DMS79 treated with DMSO at 0.1 percent for 48 hours (cell line): ENCODE measurements around the gene GNAI2.

Experiments
- DNase-seq: peaks from one replicate; lab custom pipeline; 2025; lab: John Stamatoyannopoulos, UW

GNAI2 gene

DNA sequence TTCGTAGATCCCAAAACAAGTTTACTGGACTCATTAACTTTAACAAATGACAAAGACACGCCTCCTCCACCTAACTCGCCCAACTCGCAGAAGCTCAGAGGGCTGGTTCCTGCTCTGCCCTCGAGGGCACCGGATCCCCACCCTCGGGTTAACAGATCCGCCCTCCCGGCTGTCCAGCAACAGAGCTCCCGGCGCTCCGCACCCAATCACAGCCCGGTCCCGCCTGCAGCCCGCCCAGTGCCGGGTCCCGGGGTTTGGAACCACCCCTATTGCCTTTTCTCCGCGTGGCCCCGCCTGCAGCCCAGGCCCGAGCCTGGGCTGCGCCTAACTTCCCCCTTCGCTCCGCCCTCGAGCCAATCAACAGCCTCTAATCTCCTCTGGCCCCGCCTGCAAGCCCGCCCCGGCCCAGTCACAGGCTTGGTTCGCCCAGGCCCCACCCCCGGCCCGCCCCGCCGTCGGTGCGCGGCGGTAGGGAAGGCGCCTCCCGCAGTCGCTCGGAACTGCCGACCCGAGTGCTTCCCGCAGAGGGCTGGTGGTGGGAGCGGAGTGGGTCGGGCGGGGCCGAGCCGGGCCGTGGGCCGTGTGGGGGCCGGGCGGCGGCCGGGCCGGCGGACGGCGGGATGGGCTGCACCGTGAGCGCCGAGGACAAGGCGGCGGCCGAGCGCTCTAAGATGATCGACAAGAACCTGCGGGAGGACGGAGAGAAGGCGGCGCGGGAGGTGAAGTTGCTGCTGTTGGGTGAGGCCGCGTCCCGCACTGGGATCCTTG, at the start of gene GNAI2:
TSS of gene GNAI2 (plus strand) at position 489 of the 768 bp plus-strand sequence. CDS start at position 621, 132 bp downstream.
- peak; percentile 88 for DNase-seq

GRCh38 chr3:50187750-50188149, 48.3 kb upstream of the GNAI2 start:
- no peak for DNase-seq

DNA sequence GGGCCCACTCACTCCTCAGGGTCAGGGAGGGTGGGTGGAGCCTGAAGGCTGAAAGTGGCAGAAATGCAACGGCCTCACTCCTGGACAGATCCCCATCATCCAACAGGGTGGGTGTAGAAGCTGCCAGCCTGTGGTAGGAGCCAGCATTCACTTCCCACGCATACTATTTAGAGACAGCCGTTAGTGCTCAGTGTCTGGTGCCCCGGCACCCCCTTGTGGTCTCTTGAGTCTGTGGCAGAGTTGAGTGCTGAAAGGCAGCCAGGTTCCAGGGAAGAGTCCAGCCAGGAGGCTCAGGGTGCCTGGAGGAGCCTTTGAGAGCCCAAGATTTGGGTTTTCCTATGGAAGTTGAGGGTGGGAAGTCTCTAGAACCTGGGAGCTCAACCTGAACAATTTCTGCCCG, 46.7 kb upstream of the GNAI2 start:
- DNase-seq: peak; percentile 58

DNA sequence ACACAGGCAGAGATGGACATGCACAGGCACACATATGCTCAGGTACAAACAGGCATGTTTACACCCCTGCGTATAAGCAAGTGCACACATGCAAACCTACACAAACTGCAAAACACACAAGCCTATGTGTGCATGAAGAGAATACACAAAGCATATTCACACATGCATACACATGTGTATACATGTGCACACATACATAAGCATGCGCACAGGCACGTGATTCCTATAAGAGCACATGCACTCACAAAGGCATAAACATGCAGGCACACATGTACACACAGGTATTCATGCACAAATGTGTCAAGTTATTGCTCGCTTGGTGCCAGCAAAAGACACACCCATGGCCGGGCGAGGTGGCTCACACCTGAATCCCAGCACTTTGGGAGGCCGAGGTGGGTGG, 46.0 kb upstream of the GNAI2 start:
- no peak for DNase-seq

- no peak for DNase-seq
Observed at GRCh38 chr3:50190936-50191660, 44.9 kb upstream of the GNAI2 start, which contains the start of gene GNAT1. TSS of gene GNAT1 (plus strand) at chr3:50191610. CDS start at chr3:50191726, 116 bp downstream.

GRCh38 chr3:50192124-50192523, 43.9 kb upstream of the GNAI2 start:
- no peak for DNase-seq

- DNase-seq: peak; percentile 39
Observed at GRCh38 chr3:50192689-50193141, 43.3 kb upstream of the GNAI2 start.

DNA sequence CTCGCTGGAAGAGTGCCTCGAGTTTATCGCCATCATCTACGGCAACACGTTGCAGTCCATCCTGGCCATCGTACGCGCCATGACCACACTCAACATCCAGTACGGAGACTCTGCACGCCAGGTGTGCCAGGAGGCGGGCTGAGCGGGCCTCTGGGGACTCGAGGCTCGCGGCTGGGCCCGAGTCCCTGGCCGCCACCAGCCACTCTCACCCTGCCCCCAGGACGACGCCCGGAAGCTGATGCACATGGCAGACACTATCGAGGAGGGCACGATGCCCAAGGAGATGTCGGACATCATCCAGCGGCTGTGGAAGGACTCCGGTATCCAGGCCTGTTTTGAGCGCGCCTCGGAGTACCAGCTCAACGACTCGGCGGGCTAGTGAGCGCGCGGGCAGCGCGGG, 42.7 kb upstream of the GNAI2 start:
- DNase-seq: no peak

DNA sequence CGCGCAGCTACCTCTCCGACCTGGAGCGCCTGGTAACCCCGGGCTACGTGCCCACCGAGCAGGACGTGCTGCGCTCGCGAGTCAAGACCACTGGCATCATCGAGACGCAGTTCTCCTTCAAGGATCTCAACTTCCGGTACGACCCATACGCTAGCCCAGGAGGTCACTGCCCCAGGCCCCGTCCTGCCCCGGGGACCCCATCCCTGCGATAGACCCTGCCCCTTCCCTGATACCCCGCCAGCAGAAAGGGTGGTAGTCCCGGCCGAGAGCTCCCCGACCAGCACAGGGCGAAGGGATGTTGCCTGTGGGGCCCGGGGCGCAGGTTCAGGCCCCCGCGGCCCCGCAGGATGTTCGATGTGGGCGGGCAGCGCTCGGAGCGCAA, 42.3 kb upstream of the GNAI2 start:
- no peak for DNase-seq

GRCh38 chr3:50194128-50194902, 41.7 kb upstream of the GNAI2 start:
- no peak for DNase-seq

- no peak for DNase-seq
Observed at GRCh38 chr3:50194903-50195500, 41.0 kb upstream of the GNAI2 start.

GRCh38 chr3:50195501-50196252, 40.3 kb upstream of the GNAI2 start:
- no peak for DNase-seq

GRCh38 chr3:50196253-50196801, 39.7 kb upstream of the GNAI2 start:
- no peak for DNase-seq

- DNase-seq: no peak
Observed at GRCh38 chr3:50201573-50202315, 34.3 kb upstream of the GNAI2 start.

- no peak for DNase-seq
Observed at GRCh38 chr3:50202353-50203112, 33.5 kb upstream of the GNAI2 start.

DNA sequence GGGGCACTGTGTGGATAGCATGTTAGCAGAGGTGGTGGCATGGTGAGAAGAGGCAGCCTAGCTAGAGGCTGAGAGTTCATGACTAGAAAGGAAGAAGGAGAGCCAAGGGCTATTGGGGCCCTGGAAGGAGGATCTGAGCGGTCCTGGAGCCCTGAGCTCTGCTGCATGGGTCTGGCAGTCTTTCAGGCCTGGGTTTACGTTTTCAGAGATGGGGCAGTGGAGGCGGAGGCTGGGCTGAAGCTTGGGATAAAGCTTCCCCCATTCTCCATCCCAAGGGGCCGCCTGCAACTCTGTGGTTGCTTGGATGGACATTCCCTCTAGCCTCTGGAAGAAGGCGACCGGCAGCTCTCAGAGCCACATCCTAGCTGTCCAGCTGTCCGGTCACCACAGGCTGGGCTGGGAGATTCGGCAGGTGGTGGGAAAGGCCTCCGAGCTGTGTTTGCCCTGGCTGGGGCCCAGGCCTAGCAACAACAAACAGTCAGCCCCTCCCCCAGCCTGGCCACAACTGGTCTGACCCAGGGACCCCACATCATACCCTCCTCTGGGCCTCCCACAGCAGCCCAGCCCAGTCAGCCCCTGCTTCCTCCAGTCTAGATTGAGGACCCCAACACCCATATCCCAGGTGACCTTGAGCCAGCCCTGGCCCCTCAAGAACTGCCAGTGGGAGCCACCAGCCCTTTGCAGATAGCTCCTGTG, 32.7 kb upstream of the GNAI2 start:
- no peak for DNase-seq

DNA sequence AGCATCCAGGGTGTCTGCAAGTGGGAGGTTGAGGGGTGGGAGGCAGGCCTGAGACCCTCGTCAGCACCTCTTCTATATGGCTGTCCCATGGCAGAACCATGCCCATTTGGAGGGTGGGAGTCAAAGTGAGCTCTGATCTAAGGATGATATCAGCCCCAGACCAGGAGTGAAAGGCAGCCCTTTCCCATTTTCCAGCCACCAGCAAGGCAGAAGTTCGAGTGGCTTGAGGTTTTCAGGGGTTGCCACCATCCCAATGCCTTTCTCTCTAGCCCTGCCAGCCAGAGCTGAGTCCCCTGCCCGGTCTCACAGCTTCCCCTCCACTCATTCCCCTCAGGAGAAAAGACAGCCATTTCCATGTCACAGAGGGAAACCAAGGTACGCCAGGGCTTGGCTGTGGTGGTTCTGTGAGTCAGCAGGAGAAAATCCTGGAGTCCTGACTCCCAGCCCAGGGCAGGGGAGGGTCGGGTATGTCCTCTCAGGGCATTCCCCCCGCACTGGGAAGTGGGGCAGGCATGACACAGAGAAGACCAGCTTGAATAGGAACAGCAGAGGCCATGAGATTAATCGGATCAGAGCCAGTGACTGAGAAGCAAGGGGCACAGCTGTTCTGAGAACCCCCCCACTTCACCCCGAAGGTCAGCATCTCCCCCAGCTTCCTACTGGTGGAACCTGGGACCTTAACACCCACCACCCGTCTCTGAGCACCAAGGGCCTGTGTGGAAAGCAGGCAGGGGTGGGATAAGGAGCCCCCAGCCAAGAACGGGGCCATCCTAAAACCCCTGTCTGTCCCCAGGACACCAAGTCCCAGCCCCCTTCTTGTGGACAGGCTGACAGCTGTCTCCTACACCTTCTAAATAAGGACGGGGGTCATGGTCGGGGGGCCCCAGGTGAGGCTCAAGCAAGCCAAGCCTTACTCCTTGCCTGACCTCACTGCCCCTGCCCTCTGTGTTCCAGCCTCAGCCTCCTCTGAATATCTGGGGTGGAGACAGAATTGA, 31.9 kb upstream of the GNAI2 start:
- DNase-seq: no peak
